ENCODE data around the gene MAOB. TPM values are rescaled to one million over a fixed set of nuclear protein-coding genes. Genes with fewer than 3 reads are reported as not detected.

The MAOB gene
- total and polyA plus RNA-seq, 2 donors (not counting 1 experiment from before 2014, with no cell fraction given), result not detected

GRCh38 chrX:43862434-43862833 lies 19.8 kb downstream of the MAOB start:
- WGBS (ENCODE audit: insufficient coverage), result no CpG with 5 or more reads among the region's 1 CpG
- Histone ChIP-seq H3K9ac (ENCODE audit: low read length) (no peak overlapping the region), H3K4me1 (ENCODE audit: control insufficient read depth in 2 of 2, insufficient read depth in 2 of 2, low read length in 2 of 2) (no peaks in the 10 kb centered on the region), H3K4me3 (ENCODE audit: control extremely low read depth in 1 of 5, extremely low read depth in 1 of 5, insufficient read depth in 1 of 5, low read depth in 2 of 5, low read length in 4 of 5) (no peak overlapping the region), H3K27me3 (replicated peaks in 1 of 4; ENCODE audit: control extremely low read depth in 1 of 4, control insufficient read depth in 3 of 4, insufficient read depth in 4 of 4, low read length in 3 of 4) (no peaks in the 10 kb centered on the region), H4K20me1 (ENCODE audit: control insufficient read depth, insufficient read depth, low read length, poor library complexity, severe bottlenecking) (no peaks in the 10 kb centered on the region), H3K79me2 (ENCODE audit: control insufficient read depth, insufficient read depth, low read length) (no peaks in the 10 kb centered on the region), H3K4me2 (replicated peaks; ENCODE audit: low read depth, low read length, poor library complexity, severe bottlenecking) (no peak overlapping the region), H3K27ac (ENCODE audit: low read length in 2 of 2) (no peak overlapping the region), H3K9me3 (ENCODE audit: control extremely low read depth in 1 of 3, control insufficient read depth in 2 of 3, insufficient read depth in 1 of 3, low read length in 2 of 3) (no peaks in the 10 kb centered on the region), H3K36me3 (replicated peaks in 1 of 2; ENCODE audit: control extremely low read depth in 1 of 2, control insufficient read depth in 1 of 2, extremely low read depth in 1 of 2, insufficient read depth in 2 of 2, low read length in 1 of 2) (no peaks in the 10 kb centered on the region), H2AFZ (ENCODE audit: insufficient read depth, low read depth, low read length, poor library complexity, severe bottlenecking) (no peak overlapping the region)
- intact Hi-C loops (cut with micrococcal nuclease), result no loop called here
- ChIA-PET CTCF (no interaction called here), POLR2A (no interaction called here)
- Mint-ChIP-seq H3K27ac (no peak overlapping the region), H3K4me3 (no peak overlapping the region), H3K27me3 (no peaks in the 10 kb centered on the region), H3K4me1 (no peaks in the 10 kb centered on the region), H3K9me3 (ENCODE audit: insufficient read depth) (no peaks in the 10 kb centered on the region)
- ATAC-seq (ENCODE audit: low read depth), result no peak
- DNase-seq, result no peak
- TF ChIP-seq CTCF (IDR thresholded peaks at IDR 0.05), result no peak

- intact Hi-C loops (cut with micrococcal nuclease), result no loop called here
- TF ChIP-seq EZH2 (IDR thresholded peaks at IDR 0.05; ENCODE audit: borderline replicate concordance, insufficient read depth, low read depth, low read length, poor library complexity, severe bottlenecking), result no peak
- no peak for TF ChIP-seq CTCF (IDR thresholded peaks at IDR 0.05)
- H2AFZ ChIP-seq (ENCODE audit: insufficient read depth, low read depth, low read length, poor library complexity, severe bottlenecking), result no peak overlapping the region
Observed at GRCh38 chrX:43861750-43862149, 20.5 kb downstream of the MAOB start.

More at GRCh38 chrX:43861750-43862149, 20.5 kb downstream of the MAOB start:
- Mint-ChIP-seq H3K4me1 (no peaks in the 10 kb centered on the region), H3K9me3 (ENCODE audit: insufficient read depth) (no peaks in the 10 kb centered on the region), H3K4me3 (no peak overlapping the region), H3K27ac (no peak overlapping the region), H3K27me3 (no peaks in the 10 kb centered on the region)
- Histone ChIP-seq H3K4me1 (ENCODE audit: control insufficient read depth in 2 of 2, insufficient read depth in 2 of 2, low read length in 2 of 2) (no peaks in the 10 kb centered on the region), H4K20me1 (ENCODE audit: control insufficient read depth, insufficient read depth, low read length, poor library complexity, severe bottlenecking) (no peaks in the 10 kb centered on the region), H3K9me3 (ENCODE audit: control extremely low read depth in 1 of 3, control insufficient read depth in 2 of 3, insufficient read depth in 1 of 3, low read length in 2 of 3) (no peaks in the 10 kb centered on the region), H3K4me2 (replicated peaks; ENCODE audit: low read depth, low read length, poor library complexity, severe bottlenecking) (no peak overlapping the region), H3K27me3 (replicated peaks in 1 of 4; ENCODE audit: control extremely low read depth in 1 of 4, control insufficient read depth in 3 of 4, insufficient read depth in 4 of 4, low read length in 3 of 4) (no peaks in the 10 kb centered on the region), H3K4me3 (ENCODE audit: control extremely low read depth in 1 of 5, extremely low read depth in 1 of 5, insufficient read depth in 1 of 5, low read depth in 2 of 5, low read length in 4 of 5) (no peak overlapping the region), H3K36me3 (replicated peaks in 1 of 2; ENCODE audit: control extremely low read depth in 1 of 2, control insufficient read depth in 1 of 2, extremely low read depth in 1 of 2, insufficient read depth in 2 of 2, low read length in 1 of 2) (no peaks in the 10 kb centered on the region), H3K9ac (ENCODE audit: low read length) (no peak overlapping the region), H3K27ac (ENCODE audit: low read length in 2 of 2) (no peak overlapping the region), H3K79me2 (ENCODE audit: control insufficient read depth, insufficient read depth, low read length) (no peaks in the 10 kb centered on the region)
- no peak for DNase-seq
- ChIA-PET POLR2A (no interaction called here), CTCF (no interaction called here)
- no peak for ATAC-seq (ENCODE audit: low read depth)
- no CpG with 5 or more reads among the region's 4 CpGs for WGBS (ENCODE audit: insufficient coverage)

Data from B cell (primary cell).